Neural cell (in vitro differentiated cells): ENCODE measurements around the gene GINS1.

Source experiments
- EP300 ChIP-seq: fragments of 450-650 bp; conservative IDR thresholded peaks from 2 replicates; pipeline ENCODE4 v1.6.1; 2014; ENCODE audit warnings: antibody characterized with exemption, mild to moderate bottlenecking, moderate library complexity; ENCODE audit not compliant: poor library complexity, severe bottlenecking
- EZH2 ChIP-seq: fragments of 200-600, 300-800 bp; shearing (Covaris generic), sonication (generic); IDR thresholded peaks from 2 replicates; pipeline ENCODE4 v1.6.1; 2014; ENCODE audit warnings: antibody characterized with exemption, low read length, borderline replicate concordance, mild to moderate bottlenecking; ENCODE audit not compliant: insufficient read depth, poor library complexity, severe bottlenecking
- MXI1 ChIP-seq: fragments of 450-650 bp; conservative IDR thresholded peaks from 2 replicates; pipeline ENCODE4 v1.6.1; 2014; ENCODE audit warnings: antibody characterized with exemption, mild to moderate bottlenecking; ENCODE audit not compliant: poor library complexity, severe bottlenecking
- POLR2AphosphoS5 ChIP-seq: IDR thresholded peaks from 2 replicates; pipeline ENCODE4 v1.6.1; 2012
- RAD21 ChIP-seq: fragments of 450-650 bp; conservative IDR thresholded peaks from 2 replicates; pipeline ENCODE4 v1.6.1; 2014; ENCODE audit warnings: antibody characterized with exemption, mild to moderate bottlenecking, moderate library complexity
- REST ChIP-seq: IDR thresholded peaks from 2 replicates; pipeline ENCODE4 v1.6.1; 2012; ENCODE audit warnings: borderline replicate concordance
- SMC3 ChIP-seq: fragments of 450-650 bp; conservative IDR thresholded peaks from 2 replicates; pipeline ENCODE4 v1.6.1; 2014; ENCODE audit warnings: antibody characterized with exemption, mild to moderate bottlenecking, moderate library complexity; ENCODE audit not compliant: poor library complexity
- TF ChIP-seq, protein P1 (sequence below): fragments of 450-650 bp; IDR thresholded peaks from 2 replicates; pipeline ENCODE4 v1.5.1; 2014; ENCODE audit warnings: antibody characterized with exemption, mild to moderate bottlenecking, moderate library complexity; ENCODE audit not compliant: poor library complexity, severe bottlenecking

DNA sequence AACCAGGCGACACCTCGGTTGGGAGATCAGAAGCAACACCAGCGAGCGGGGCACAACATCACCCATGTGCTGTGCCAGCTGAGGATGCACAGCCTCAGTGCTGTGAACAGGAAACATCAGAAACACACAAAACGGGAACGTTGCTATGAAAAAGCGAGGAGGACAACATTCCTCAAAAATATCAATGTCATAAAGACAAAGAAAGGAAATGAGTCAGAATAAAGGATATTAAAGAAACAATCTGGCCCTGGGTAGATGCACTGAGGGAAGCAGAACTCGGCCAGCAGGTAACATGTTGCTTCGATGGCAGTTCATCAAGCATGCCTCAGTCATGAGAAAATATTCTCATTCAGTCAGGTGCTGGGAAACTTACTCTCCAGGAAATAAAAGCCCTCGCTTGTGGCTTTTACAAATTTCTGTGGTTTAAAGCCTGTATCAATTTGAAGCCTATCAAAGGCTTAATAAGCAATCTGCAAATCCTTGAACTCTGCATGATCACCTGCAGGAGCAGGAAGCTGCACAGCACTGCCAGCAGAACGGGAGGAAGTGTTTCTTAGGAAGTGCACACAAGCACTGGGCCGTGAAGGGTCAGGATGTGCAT lies 77.5 kb downstream of the GINS1 start:
- TF ChIP-seq, protein P1, sequence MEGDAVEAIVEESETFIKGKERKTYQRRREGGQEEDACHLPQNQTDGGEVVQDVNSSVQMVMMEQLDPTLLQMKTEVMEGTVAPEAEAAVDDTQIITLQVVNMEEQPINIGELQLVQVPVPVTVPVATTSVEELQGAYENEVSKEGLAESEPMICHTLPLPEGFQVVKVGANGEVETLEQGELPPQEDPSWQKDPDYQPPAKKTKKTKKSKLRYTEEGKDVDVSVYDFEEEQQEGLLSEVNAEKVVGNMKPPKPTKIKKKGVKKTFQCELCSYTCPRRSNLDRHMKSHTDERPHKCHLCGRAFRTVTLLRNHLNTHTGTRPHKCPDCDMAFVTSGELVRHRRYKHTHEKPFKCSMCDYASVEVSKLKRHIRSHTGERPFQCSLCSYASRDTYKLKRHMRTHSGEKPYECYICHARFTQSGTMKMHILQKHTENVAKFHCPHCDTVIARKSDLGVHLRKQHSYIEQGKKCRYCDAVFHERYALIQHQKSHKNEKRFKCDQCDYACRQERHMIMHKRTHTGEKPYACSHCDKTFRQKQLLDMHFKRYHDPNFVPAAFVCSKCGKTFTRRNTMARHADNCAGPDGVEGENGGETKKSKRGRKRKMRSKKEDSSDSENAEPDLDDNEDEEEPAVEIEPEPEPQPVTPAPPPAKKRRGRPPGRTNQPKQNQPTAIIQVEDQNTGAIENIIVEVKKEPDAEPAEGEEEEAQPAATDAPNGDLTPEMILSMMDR: no peak
- TF ChIP-seq REST (no peak), EZH2 (no peak), POLR2AphosphoS5 (no peak), MXI1 (no peak), EP300 (no peak), RAD21 (no peak), SMC3 (no peak)
